IPS DF 6.9 (cell line): ENCODE results near the gene LRRC47.

Source experiments
- DNase-seq: peaks from one replicate; pipeline ENCODE4 v3.0.0-alpha.2; 2013; ENCODE audit warnings: low read depth, low spot score
- H3K27ac ChIP-seq: one replicate; pipeline ENCODE4 v1.5.1; 2013; ENCODE audit warnings: low read length, control low read depth
- H3K27me3 ChIP-seq: 2 replicates; pipeline ENCODE4 v1.6.1; 2013; ENCODE audit warnings: mild to moderate bottlenecking, low read length; ENCODE audit not compliant: control insufficient read depth, insufficient read depth
- H3K36me3 ChIP-seq: 2 replicates; pipeline ENCODE4 v1.6.1; 2013; ENCODE audit warnings: low read length; ENCODE audit not compliant: control insufficient read depth, insufficient read depth
- H3K4me1 ChIP-seq: 2 replicates; pipeline ENCODE4 v1.6.1; 2013; ENCODE audit warnings: low read length; ENCODE audit not compliant: control insufficient read depth, insufficient read depth
- H3K4me3 ChIP-seq: 2 replicates; pipeline ENCODE4 v1.5.1; 2013; ENCODE audit warnings: mild to moderate bottlenecking, low read length
- H3K9me3 ChIP-seq: 2 replicates; pipeline ENCODE4 v1.6.1; 2013; ENCODE audit warnings: low read length, inconsistent platforms; ENCODE audit not compliant: control insufficient read depth, insufficient read depth
- WGBS: extraction: QIAGEN DNeasy Blood & Tissue Kit; methylation state at CpG from one replicate; pipeline ENCODE4 v1.1.7; 2013; ENCODE audit warnings: mixed read lengths, missing lambda C conversion rate; ENCODE audit not compliant: insufficient read length, insufficient coverage; 5-methylcytosine and 5-hydroxymethylcytosine counted together

The LRRC47 gene

GRCh38 chr1:3796215-3797061 is at the start of gene LRRC47:
Gene LRRC47 (minus strand): TSS chr1:3796498. CDS start chr1:3796476, 22 bp downstream.
- Histone ChIP-seq H3K27me3 (no peaks in the 10 kb centered on the region), H3K36me3 (no peaks in the 10 kb centered on the region; the same call in 1 of the 2 replicates), H3K4me3 (peak within 1 kb of the TSS; percentile 95), H3K4me1 (peaks cover 3% of the 10 kb centered on the region; the same call in 1 of the 2 replicates), H3K9me3 (no peaks in the 10 kb centered on the region), H3K27ac (no peak within 1 kb of the TSS)
- no CpG with 5 or more reads among the region's 60 CpGs for WGBS
- peak; percentile 55 for DNase-seq

GRCh38 chr1:3842912-3843311 is 46.6 kb upstream of the LRRC47 start:
- no peak for DNase-seq
- peaks cover 3% of the 10 kb centered on the region; the same call in 1 of the 2 replicates for H3K36me3 ChIP-seq
- H3K9me3 ChIP-seq = no peaks in the 10 kb centered on the region
- no peaks in the 10 kb centered on the region for H3K27me3 ChIP-seq
- no peaks in the 10 kb centered on the region for H3K4me1 ChIP-seq
- no peak overlapping the region for H3K27ac ChIP-seq
- no CpG with 5 or more reads among the region's 9 CpGs for WGBS
- no peak overlapping the region for H3K4me3 ChIP-seq

- no CpG with 5 or more reads among the region's 7 CpGs for WGBS
Observed at GRCh38 chr1:3841491-3841890, 45.2 kb upstream of the LRRC47 start.

GRCh38 chr1:3838788-3839187 is 42.5 kb upstream of the LRRC47 start:
- Histone ChIP-seq H3K9me3 (no peaks in the 10 kb centered on the region), H3K36me3 (no peaks in the 10 kb centered on the region), H3K4me1 (no peaks in the 10 kb centered on the region), H3K27ac (no peak overlapping the region), H3K27me3 (no peaks in the 10 kb centered on the region), H3K4me3 (no peak overlapping the region)
- WGBS = no CpG with 5 or more reads among the region's 11 CpGs
- no peak for DNase-seq

More at GRCh38 chr1:3841491-3841890, 45.2 kb upstream of the LRRC47 start:
- H3K36me3 ChIP-seq = no peaks in the 10 kb centered on the region
- no peak overlapping the region for H3K27ac ChIP-seq
- no peaks in the 10 kb centered on the region for H3K4me1 ChIP-seq
- no peaks in the 10 kb centered on the region for H3K27me3 ChIP-seq
- no peaks in the 10 kb centered on the region for H3K9me3 ChIP-seq
- DNase-seq = no peak
- no peak overlapping the region for H3K4me3 ChIP-seq

- Histone ChIP-seq H3K9me3 (no peaks in the 10 kb centered on the region), H3K36me3 (no peaks in the 10 kb centered on the region), H3K4me1 (no peaks in the 10 kb centered on the region), H3K27ac (no peak overlapping the region), H3K27me3 (no peaks in the 10 kb centered on the region), H3K4me3 (no peak overlapping the region)
- no peak for DNase-seq
- no CpG with 5 or more reads among the region's 1 CpG for WGBS
Observed at GRCh38 chr1:3837685-3838084, 41.4 kb upstream of the LRRC47 start.

GRCh38 chr1:3837200-3837599 is 40.9 kb upstream of the LRRC47 start:
- H3K4me1 ChIP-seq = no peaks in the 10 kb centered on the region
- no peaks in the 10 kb centered on the region for H3K27me3 ChIP-seq
- H3K9me3 ChIP-seq = no peaks in the 10 kb centered on the region
- H3K36me3 ChIP-seq = no peaks in the 10 kb centered on the region
- no peak overlapping the region for H3K4me3 ChIP-seq
- no peak overlapping the region for H3K27ac ChIP-seq
- no CpG with 5 or more reads among the region's 6 CpGs for WGBS
- DNase-seq = no peak

GRCh38 chr1:3836421-3836820 is 40.1 kb upstream of the LRRC47 start:
- no peaks in the 10 kb centered on the region for H3K27me3 ChIP-seq
- no peak for DNase-seq
- no peak overlapping the region for H3K27ac ChIP-seq
- no peaks in the 10 kb centered on the region for H3K9me3 ChIP-seq
- H3K36me3 ChIP-seq = no peaks in the 10 kb centered on the region
- no peak overlapping the region for H3K4me3 ChIP-seq
- WGBS = no CpG with 5 or more reads among the region's 11 CpGs
- H3K4me1 ChIP-seq = no peaks in the 10 kb centered on the region

- DNase-seq = no peak
- no peaks in the 10 kb centered on the region for H3K4me1 ChIP-seq
- WGBS = no CpG with 5 or more reads among the region's 10 CpGs
- H3K4me3 ChIP-seq = no peak overlapping the region
- H3K36me3 ChIP-seq = no peaks in the 10 kb centered on the region
- no peaks in the 10 kb centered on the region for H3K9me3 ChIP-seq
- H3K27me3 ChIP-seq = no peaks in the 10 kb centered on the region
- H3K27ac ChIP-seq = no peak overlapping the region
Observed at GRCh38 chr1:3834701-3835100, 38.4 kb upstream of the LRRC47 start.

GRCh38 chr1:3831689-3832088 is 35.4 kb upstream of the LRRC47 start:
- H3K27ac ChIP-seq = no peak overlapping the region
- no peaks in the 10 kb centered on the region for H3K36me3 ChIP-seq
- H3K4me3 ChIP-seq = no peak overlapping the region
- no CpG with 5 or more reads among the region's 6 CpGs for WGBS
- H3K4me1 ChIP-seq = no peaks in the 10 kb centered on the region
- no peaks in the 10 kb centered on the region for H3K27me3 ChIP-seq
- DNase-seq = no peak
- no peaks in the 10 kb centered on the region for H3K9me3 ChIP-seq

- peaks cover 11% of the 10 kb centered on the region; the same call in 1 of the 2 replicates for H3K36me3 ChIP-seq
- H3K4me3 ChIP-seq = no peak overlapping the region
- no peak overlapping the region for H3K27ac ChIP-seq
- no CpG with 5 or more reads among the region's 8 CpGs for WGBS
- no peaks in the 10 kb centered on the region for H3K27me3 ChIP-seq
- no peaks in the 10 kb centered on the region for H3K4me1 ChIP-seq
- DNase-seq = no peak
- H3K9me3 ChIP-seq = no peaks in the 10 kb centered on the region
Observed at GRCh38 chr1:3828391-3828790, 32.1 kb upstream of the LRRC47 start.
